Ovary (tissue), 9 donors: ENCODE results near the gene NOL3. TPM values are rescaled to one million over a fixed set of nuclear protein-coding genes. Genes with fewer than 3 reads are reported as not detected.
A peak's percentile ranks its signal among the peaks of the same experiment; 100 is the strongest.

Experiments used
- DNase-seq, 5 donors: peaks; one replicate each; pipeline ENCODE4 v3.0.0-alpha.2; 2019 to 2020
- H3K27ac ChIP-seq, 2 donors: fragments of 200-600 bp; one replicate each; pipeline versions ENCODE4 v1.5.1 to v1.8.0; 2019 to 2022
- H3K27me3 ChIP-seq: fragments of 200-600 bp; one replicate; pipeline ENCODE4 v1.8.0; 2022
- H3K36me3 ChIP-seq: fragments of 200-600 bp; sonication (generic); one replicate; pipeline ENCODE4 v1.5.1; 2019
- H3K4me1 ChIP-seq: one replicate; pipeline ENCODE4 v1.8.1; 2013; ENCODE audit warnings: mild to moderate bottlenecking, moderate library complexity; ENCODE audit not compliant: insufficient read depth
- H3K4me3 ChIP-seq: fragments of 200-600 bp; sonication (generic); one replicate; pipeline ENCODE4 v1.5.1; 2017
- H3K9me3 ChIP-seq, 2 donors: fragments of 200-600 bp in 1 of 2; sonication (generic) in 1 of 2; one replicate each; pipeline versions ENCODE4 v1.5.1 to v1.8.1; 2013 to 2019; ENCODE audit warnings: mild to moderate bottlenecking in 1 of 2, moderate library complexity in 1 of 2
- CTCF ChIP-seq, 3 donors: fragments of 450-650 bp in 2 of 3; fragments of 200-600 bp in 1 of 3; IDR thresholded peaks; one replicate each; pipeline versions ENCODE4 v1.5.1 to v1.8.0; 2016 to 2022; ENCODE audit warnings: antibody characterized with exemption in 3 of 3, mild to moderate bottlenecking in 1 of 3
- EP300 ChIP-seq: sonication (generic); formaldehyde crosslinking; IDR thresholded peaks from one replicate; pipeline ENCODE4 v1.6.1; 2017; ENCODE audit warnings: antibody characterized with exemption
- POLR2A ChIP-seq: fragments of 450-650 bp; IDR thresholded peaks from one replicate; pipeline ENCODE4 v1.6.1; 2017; ENCODE audit warnings: antibody characterized with exemption, mild to moderate bottlenecking, moderate library complexity
- WGBS, 3 donors: extraction: QIAGEN DNeasy Blood & Tissue Kit in 1 of 3; methylation state at CpG; one replicate each; pipeline versions ENCODE4 v1.1.5 to v1.1.7; 2013 to 2017; 5-methylcytosine and 5-hydroxymethylcytosine counted together
- intact Hi-C, 4 donors: fragments of 100-400 bp; cut with DNase I; formaldehyde crosslinking; loops; one replicate each; pipeline versions ENCODE4 v1.11.0 to v1.15.1; 2022 to 2023
- polyA plus RNA-seq, 2 donors: library from polyadenylated mRNA; stranded (reverse); fragments of 200-250 nt in 1 of 2; fragments of 350-450 nt in 1 of 2; fragmentation: Illumina TruSeq in 1 of 2; extraction: RNeasy Lipid Tissue Mini Kit (QIAGEN cat#74804) in 1 of 2; gene quantifications; one replicate each; pipeline ENCODE4 v1.2.3, GENCODE V29; 2013 to 2014
- total RNA-seq, 7 donors: library from RNA; depleted of rRNA in 2 of 7; stranded (reverse); fragments of >200 nt in 2 of 7; fragmentation: NEBNext Ultra II Directional in 3 of 7; extraction: Animal tissue kit (Norgen Biotek cat#: 25700) in 3 of 7; gene quantifications; one replicate each; pipeline versions ENCODE4 v1.1.0 to v1.2.4, GENCODE V29; 2016 to 2023
- donor health status: DM: no; HTN: no; CAD: no; lungs with moderate emphysema.
- donor health status: DM: no; HTN: no; CAD: no.
- donor health status: Bipolar disorder and iron deficiency.
- donor health status: DM: yes; HTN: yes; CAD: no.
- donor health status: DM: no; HTN: no; CAD: no.
- donor health status: DM: yes; HTN: yes; CAD: no.

The NOL3 gene
- total and polyA plus RNA-seq, 9 donors = 14.1 to 31.7 (median 21.4) TPM

- H3K9me3 ChIP-seq = no peaks in the 10 kb centered on the region
- H3K27ac ChIP-seq = no peak overlapping the region
- peak overlapping the region; percentile 81 for H3K4me3 ChIP-seq
- peaks cover 18% of the 10 kb centered on the region for H3K4me1 ChIP-seq
- H3K27me3 ChIP-seq = no peaks in the 10 kb centered on the region
- TF ChIP-seq POLR2A (no peak), EP300 (no peak), CTCF (IDR thresholded peaks at IDR 0.05) (no peak)
- WGBS, 3 donors = 8 to 10% (median 8%) methylated on average over 33 to 34 of the region's 34 CpGs
- intact Hi-C loops = loop anchor here in 2 of 4 donors (5.0 to 10.0 kb wide), 3 partner anchors 197 to 264 kb away; partner anchors contain the start of gene CES3 (in 1 of the 2)
- H3K36me3 ChIP-seq = no peaks in the 10 kb centered on the region
- peak in 4 of 5 donors; percentile 48 to 68 (median 60) for DNase-seq
Measured at GRCh38 chr16:67158637-67159600, 11.4 kb upstream of the NOL3 start.

GRCh38 chr16:67161595-67162058, 8.7 kb upstream of the NOL3 start:
- peaks cover 21% of the 10 kb centered on the region for H3K4me1 ChIP-seq
- H3K4me3 ChIP-seq = peak overlapping the region; percentile 81
- intact Hi-C loops = no loop called here
- no peaks in the 10 kb centered on the region for H3K27me3 ChIP-seq
- peak in 2 of 5 donors; percentile 54 to 58 for DNase-seq
- WGBS, 3 donors = 54 to 56% (median 55%) methylated on average over 25 of the region's 25 CpGs
- H3K9me3 ChIP-seq = no peaks in the 10 kb centered on the region
- H3K36me3 ChIP-seq = no peaks in the 10 kb centered on the region
- TF ChIP-seq POLR2A = no peak
- no peak for TF ChIP-seq EP300
- TF ChIP-seq CTCF (IDR thresholded peaks at IDR 0.05) = no peak
- H3K27ac ChIP-seq = no peak overlapping the region

- intact Hi-C loops = no loop called here
- TF ChIP-seq EP300 = no peak
- no peak for TF ChIP-seq CTCF (IDR thresholded peaks at IDR 0.05)
- no peak for TF ChIP-seq POLR2A
- no peak for DNase-seq
- no peak overlapping the region for H3K4me3 ChIP-seq
- peaks cover 21% of the 10 kb centered on the region for H3K4me1 ChIP-seq
- no peaks in the 10 kb centered on the region for H3K36me3 ChIP-seq
- peak overlapping the region in 1 of 2 donors; percentile 77 for H3K27ac ChIP-seq
- H3K27me3 ChIP-seq = no peaks in the 10 kb centered on the region
- H3K9me3 ChIP-seq = no peaks in the 10 kb centered on the region
- WGBS, 3 donors = 32 to 50% (median 40%) methylated on average over 35 to 44 of the region's 44 CpGs
Measured at GRCh38 chr16:67162506-67163163, 7.7 kb upstream of the NOL3 start.

GRCh38 chr16:67163164-67163998, 7.0 kb upstream of the NOL3 start:
- peak; percentile 73 to 88 (median 76) for DNase-seq
- Histone ChIP-seq H3K4me1 (peaks cover 21% of the 10 kb centered on the region), H3K9me3 (no peaks in the 10 kb centered on the region), H3K4me3 (peak overlapping the region; percentile 33), H3K36me3 (no peaks in the 10 kb centered on the region), H3K27me3 (no peaks in the 10 kb centered on the region), H3K27ac (peak overlapping the region; percentile 39 to 77)
- intact Hi-C loops = no loop called here
- no peak for TF ChIP-seq CTCF (IDR thresholded peaks at IDR 0.05)
- peak; percentile 41 for TF ChIP-seq POLR2A
- 5 to 20% (median 5%) methylated on average over 20 to 99 of the region's 99 CpGs for WGBS, 3 donors
